Stomach (tissue), 9 donors: ENCODE data around the gene GLB1L3. TPM values are rescaled to one million over a fixed set of nuclear protein-coding genes. Genes with fewer than 3 reads are reported as not detected.
"Not testable (repeated sequence)": the region's sequence is repeated elsewhere in the genome, so short reads cannot be mapped to it uniquely, and the experiment has no call there.

ENCODE experiments used
- DNase-seq, 2 donors: peaks; one replicate each; pipeline versions ENCODE4 v3.0.0 to v3.0.0-alpha.2; 2013 to 2019
- H3K27ac ChIP-seq, 5 donors: fragments of 200-600 bp in 4 of 5; sonication (generic) in 4 of 5; one replicate each; pipeline ENCODE4 v1.5.1; 2013 to 2019; ENCODE audit warnings: mild to moderate bottlenecking in 1 of 5, moderate library complexity in 1 of 5
- H3K27me3 ChIP-seq, 3 donors: fragments of 200-600 bp; sonication (generic); one replicate each; pipeline ENCODE4 v1.5.1; 2017 to 2019; ENCODE audit warnings: mixed run types in 1 of 3
- H3K36me3 ChIP-seq, 4 donors: fragments of 200-600 bp; sonication (generic); 1 replicate in 3 of 4; 2 replicates in 1 of 4; pipeline ENCODE4 v1.5.1; 2016 to 2019
- H3K4me1 ChIP-seq, 4 donors: fragments of 200-600 bp; sonication (generic); one replicate each; pipeline ENCODE4 v1.5.1; 2016 to 2019
- H3K4me3 ChIP-seq, 4 donors: fragments of 200-600 bp; sonication (generic) in 3 of 4; one replicate each; pipeline ENCODE4 v1.5.1; 2016 to 2019; ENCODE audit warnings: mild to moderate bottlenecking in 1 of 4
- H3K9me3 ChIP-seq, 4 donors: fragments of 200-600 bp; sonication (generic); one replicate each; pipeline ENCODE4 v1.5.1; 2016 to 2019
- EP300 ChIP-seq: sonication (generic); formaldehyde crosslinking; IDR thresholded peaks from one replicate; pipeline ENCODE4 v1.6.1; 2017; ENCODE audit warnings: antibody characterized with exemption
- POLR2A ChIP-seq, 4 donors: fragments of 450-650 bp; IDR thresholded peaks; one replicate each; pipeline ENCODE4 v1.6.1; 2016; ENCODE audit warnings: antibody characterized with exemption in 4 of 4, control low read depth in 2 of 4, mild to moderate bottlenecking in 1 of 4, moderate library complexity in 1 of 4
- POLR2AphosphoS5 ChIP-seq, 3 donors: sonication (generic); formaldehyde crosslinking; IDR thresholded peaks; one replicate each; pipeline ENCODE4 v1.6.1; 2016; ENCODE audit warnings: antibody characterized with exemption in 3 of 3
- WGBS, 5 donors: extraction: QIAGEN DNeasy Blood & Tissue Kit in 3 of 5; methylation state at CpG; one replicate each; pipeline versions ENCODE4 v1.1.5 to v1.1.7; 2013 to 2018; 5-methylcytosine and 5-hydroxymethylcytosine counted together
- intact Hi-C: fragments of 100-400 bp; cut with DNase I; formaldehyde crosslinking; loops from one replicate; pipeline ENCODE4 v1.15.1; 2023; ENCODE audit warnings: low total_unique reads
- polyA plus RNA-seq, 3 donors: library from polyadenylated mRNA; stranded (reverse); fragments of 200-250 nt; gene quantifications; one replicate each; pipeline ENCODE4 v1.2.3, GENCODE V29; 2013
- total RNA-seq, 5 donors: library from RNA; depleted of rRNA; stranded (reverse); fragments of >200 nt; gene quantifications; one replicate each; pipeline versions ENCODE4 v1.1.0 to v1.2.3, GENCODE V29; 2014 to 2016
- TF ChIP-seq, protein P1 (sequence below), 7 experiments: fragments of 450-650 bp in 4 of 7; fragments of 200-600 bp in 3 of 7; sonication (generic) in 3 of 7; IDR thresholded peaks; one replicate each; pipeline ENCODE4 v1.5.1; 2016 to 2019; ENCODE audit warnings: antibody characterized with exemption in 7 of 7, control low read depth in 2 of 7, mild to moderate bottlenecking in 1 of 7
- donor health status: healthy with polysubstance abuse.
- donor health status: Bipolar disorder and iron deficiency.
- donor health status: healthy.

The GLB1L3 gene
- total and polyA plus RNA-seq, 8 donors = 0.08 TPM; not detected in 7

DNA sequence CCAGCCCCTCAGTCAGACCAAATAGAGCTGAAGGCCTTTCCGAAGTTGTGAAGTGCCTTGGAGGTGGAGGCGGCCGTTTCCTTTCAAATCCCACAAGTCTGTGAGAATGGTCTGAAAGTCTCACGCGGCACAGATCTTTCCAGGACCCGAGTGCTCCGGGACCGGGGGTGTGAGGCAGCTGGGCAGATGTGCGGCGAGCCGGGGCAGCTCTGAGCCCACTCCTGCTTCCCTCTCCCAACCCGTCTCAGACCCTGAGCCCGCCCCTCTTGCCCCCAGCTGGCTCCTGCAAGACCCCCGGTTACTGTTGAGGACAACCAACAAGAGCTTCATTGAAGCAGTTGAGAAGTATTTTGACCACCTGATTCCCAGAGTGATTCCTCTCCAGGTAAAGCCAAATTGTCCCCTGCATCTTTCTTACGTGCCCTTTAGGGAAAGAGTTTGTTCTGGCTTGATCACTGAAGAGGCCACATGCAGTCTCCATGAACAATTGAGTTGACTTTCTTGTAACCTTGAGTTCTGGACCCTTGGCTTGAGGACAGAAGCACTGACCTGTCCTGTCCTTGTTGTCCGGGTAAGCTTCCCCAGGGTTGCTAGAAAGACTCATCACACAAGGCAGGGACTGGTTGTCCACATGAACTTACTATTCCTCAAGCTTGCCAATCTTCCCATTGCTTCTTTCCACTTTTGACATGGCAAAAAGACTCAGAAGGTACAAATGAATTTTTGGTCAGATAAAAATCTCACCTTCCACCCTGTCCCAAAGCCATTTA is 7.5 kb downstream of the GLB1L3 start:
- no peaks in the 10 kb centered on the region for H3K36me3 ChIP-seq
- no peaks in the 10 kb centered on the region for H3K4me1 ChIP-seq
- no peak for DNase-seq
- H3K27ac ChIP-seq = no peak overlapping the region
- no peak overlapping the region for H3K4me3 ChIP-seq
- intact Hi-C loops = no loop called here
- peaks cover 0 to 26% (median under 1%) of the 10 kb centered on the region in 3 donors for H3K27me3 ChIP-seq
- TF ChIP-seq POLR2AphosphoS5 (IDR thresholded peaks at IDR 0.05) (no peak), EP300 (no peak), POLR2A (IDR thresholded peaks at IDR 0.05) (no peak)
- TF ChIP-seq, protein P1, sequence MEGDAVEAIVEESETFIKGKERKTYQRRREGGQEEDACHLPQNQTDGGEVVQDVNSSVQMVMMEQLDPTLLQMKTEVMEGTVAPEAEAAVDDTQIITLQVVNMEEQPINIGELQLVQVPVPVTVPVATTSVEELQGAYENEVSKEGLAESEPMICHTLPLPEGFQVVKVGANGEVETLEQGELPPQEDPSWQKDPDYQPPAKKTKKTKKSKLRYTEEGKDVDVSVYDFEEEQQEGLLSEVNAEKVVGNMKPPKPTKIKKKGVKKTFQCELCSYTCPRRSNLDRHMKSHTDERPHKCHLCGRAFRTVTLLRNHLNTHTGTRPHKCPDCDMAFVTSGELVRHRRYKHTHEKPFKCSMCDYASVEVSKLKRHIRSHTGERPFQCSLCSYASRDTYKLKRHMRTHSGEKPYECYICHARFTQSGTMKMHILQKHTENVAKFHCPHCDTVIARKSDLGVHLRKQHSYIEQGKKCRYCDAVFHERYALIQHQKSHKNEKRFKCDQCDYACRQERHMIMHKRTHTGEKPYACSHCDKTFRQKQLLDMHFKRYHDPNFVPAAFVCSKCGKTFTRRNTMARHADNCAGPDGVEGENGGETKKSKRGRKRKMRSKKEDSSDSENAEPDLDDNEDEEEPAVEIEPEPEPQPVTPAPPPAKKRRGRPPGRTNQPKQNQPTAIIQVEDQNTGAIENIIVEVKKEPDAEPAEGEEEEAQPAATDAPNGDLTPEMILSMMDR (IDR thresholded peaks at IDR 0.05) = no peak
- WGBS, 5 donors = 87 to 92% (median 90%) methylated on average over 16 of the region's 16 CpGs
- H3K9me3 ChIP-seq = peaks cover 0 to 2% (median 0%) of the 10 kb centered on the region in 4 donors

DNA sequence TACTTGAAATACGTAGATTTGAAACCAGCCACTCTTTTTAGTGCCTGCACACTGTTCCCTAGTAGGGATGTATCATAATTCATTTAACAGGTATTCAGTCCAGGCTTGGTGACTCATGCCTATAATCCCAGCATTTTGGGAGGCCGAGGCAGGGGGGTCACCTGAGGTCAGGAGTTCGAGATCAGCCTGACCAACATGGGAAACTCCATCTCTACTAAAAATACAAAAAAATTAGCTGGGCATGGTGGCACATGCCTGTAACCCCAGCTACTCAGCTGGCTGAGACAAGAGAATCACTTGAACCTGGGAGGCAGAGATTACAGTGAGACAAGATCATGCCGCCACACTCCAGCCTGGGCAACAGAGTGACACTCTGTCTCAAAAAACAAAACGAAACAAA is 8.2 kb downstream of the GLB1L3 start:
- H3K36me3 ChIP-seq, intact Hi-C loops, H3K4me1 ChIP-seq, H3K27ac ChIP-seq, H3K4me3 ChIP-seq, DNase-seq, H3K9me3 ChIP-seq: not testable (repeated sequence)
- H3K27me3 ChIP-seq = peaks cover 0 to 22% (median 0%) of the 10 kb centered on the region in 3 donors
- 85 to 91% (median 88%) methylated on average over 5 of the region's 5 CpGs for WGBS, 5 donors

DNA sequence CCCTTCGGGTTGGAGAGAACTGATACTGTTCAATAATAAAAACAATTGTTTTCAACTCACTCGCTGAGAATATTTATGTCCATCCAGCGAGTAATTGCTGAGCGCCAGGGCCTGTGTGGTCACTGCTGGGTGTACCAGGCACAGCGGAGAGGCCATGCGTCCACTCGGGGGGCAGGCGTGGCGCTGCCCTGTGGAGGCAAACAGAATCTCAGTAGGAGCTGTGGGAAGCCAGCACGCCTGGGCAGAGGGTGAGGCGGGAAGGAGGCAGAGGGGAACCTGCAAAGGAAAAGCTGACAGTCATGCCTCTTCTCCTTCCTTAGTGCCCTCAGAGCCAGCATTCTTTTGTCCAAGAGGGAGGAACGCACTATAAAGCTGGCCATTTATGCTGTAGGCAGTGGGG is 11.4 kb downstream of the GLB1L3 start:
- Histone ChIP-seq H3K27ac (no peak overlapping the region), H3K27me3 (peaks cover 0 to 3% (median 0%) of the 10 kb centered on the region in 3 donors), H3K4me3 (no peak overlapping the region), H3K9me3 (no peaks in the 10 kb centered on the region), H3K4me1 (no peaks in the 10 kb centered on the region), H3K36me3 (no peaks in the 10 kb centered on the region)
- TF ChIP-seq, protein P1 (IDR thresholded peaks at IDR 0.05) = no peak
- TF ChIP-seq POLR2AphosphoS5 (IDR thresholded peaks at IDR 0.05) = no peak
- intact Hi-C loops = no loop called here
- DNase-seq = no peak
- WGBS, 5 donors = 88 to 94% (median 89%) methylated on average over 12 of the region's 12 CpGs

DNA sequence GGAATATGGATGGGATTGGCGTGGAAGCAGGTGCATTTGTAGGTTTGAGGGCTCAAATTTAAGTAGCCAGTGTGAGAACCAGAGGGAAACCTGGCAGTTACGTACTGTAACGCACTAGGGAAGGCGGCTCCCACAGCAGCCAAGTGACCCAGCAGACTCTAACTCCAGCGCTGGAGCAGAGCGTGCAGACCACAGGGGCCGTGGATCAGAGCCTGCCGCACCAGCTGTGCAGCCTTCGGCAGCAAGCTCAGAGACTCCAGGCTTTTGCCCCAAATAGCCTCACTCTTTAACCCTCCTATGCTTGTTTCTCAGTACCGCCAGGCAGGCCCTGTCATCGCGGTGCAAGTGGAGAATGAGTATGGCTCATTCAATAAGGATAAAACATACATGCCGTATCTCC is 12.3 kb downstream of the GLB1L3 start:
- no peaks in the 10 kb centered on the region for H3K36me3 ChIP-seq
- no peak for DNase-seq
- H3K27me3 ChIP-seq = peaks cover 0 to 5% (median 0%) of the 10 kb centered on the region in 3 donors
- H3K27ac ChIP-seq = no peak overlapping the region
- 89 to 94% (median 92%) methylated on average over 12 to 13 of the region's 13 CpGs for WGBS, 5 donors
- intact Hi-C loops = no loop called here
- H3K4me3 ChIP-seq = no peak overlapping the region
- no peaks in the 10 kb centered on the region for H3K4me1 ChIP-seq
- TF ChIP-seq EP300 (no peak), POLR2AphosphoS5 (IDR thresholded peaks at IDR 0.05) (no peak), POLR2A (IDR thresholded peaks at IDR 0.05) (no peak)
- TF ChIP-seq, protein P1 (IDR thresholded peaks at IDR 0.05) = no peak
- no peaks in the 10 kb centered on the region for H3K9me3 ChIP-seq

DNA sequence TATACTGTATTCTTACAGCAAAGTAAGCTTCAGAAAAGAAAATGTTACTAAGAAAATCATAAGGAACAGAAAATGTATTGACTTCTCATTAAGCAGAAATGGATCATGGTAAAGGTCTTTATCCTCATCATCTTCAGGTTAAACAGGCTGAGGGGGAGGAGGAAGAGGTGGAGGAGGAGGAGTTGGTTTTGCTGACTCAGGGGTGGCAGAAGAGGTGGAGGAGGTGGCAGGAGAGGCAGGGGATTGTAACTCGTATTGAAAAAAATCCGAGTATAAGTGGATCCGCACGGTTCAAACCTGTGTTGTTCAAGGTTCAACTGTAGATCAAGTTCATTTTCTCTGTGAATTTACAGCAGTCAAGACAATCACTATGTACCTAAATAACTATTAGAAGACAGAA is 13.0 kb downstream of the GLB1L3 start:
- no peak for DNase-seq
- 76 to 82% (median 79%) methylated on average over 4 of the region's 4 CpGs for WGBS, 5 donors

More for the DNA sequence above, 13.0 kb downstream of the GLB1L3 start:
- no peaks in the 10 kb centered on the region for H3K9me3 ChIP-seq
- intact Hi-C loops = no loop called here
- H3K27me3 ChIP-seq = peaks cover 0 to 9% (median 0%) of the 10 kb centered on the region in 3 donors
- H3K27ac ChIP-seq = no peak overlapping the region
- H3K4me1 ChIP-seq = no peaks in the 10 kb centered on the region
- no peak overlapping the region for H3K4me3 ChIP-seq
- H3K36me3 ChIP-seq = no peaks in the 10 kb centered on the region
- TF ChIP-seq POLR2AphosphoS5 (IDR thresholded peaks at IDR 0.05) = no peak
- TF ChIP-seq POLR2A (IDR thresholded peaks at IDR 0.05) = no peak
- TF ChIP-seq, protein P1 (IDR thresholded peaks at IDR 0.05) = no peak
- no peak for TF ChIP-seq EP300
